CD4-positive, alpha-beta T cell (primary cell): ENCODE results near the gene LMBR1L. TPM values are rescaled to one million over a fixed set of nuclear protein-coding genes. Genes with fewer than 3 reads are reported as not detected.

Source experiments
- ATAC-seq: fragments of 200-7000 bp; cut with Tn5 transposase; one replicate; pipeline ENCODE4 v1.10.0; 2022; ENCODE audit warnings: mild to moderate bottlenecking; ENCODE audit not compliant: poor library complexity
- CTCF ChIA-PET: fragments of 350-600 bp; sonication (Branson Sonifier 250); formaldehyde crosslinking; loops from one replicate; lab custom pipeline; 2021; ENCODE audit warnings: antibody characterized with exemption, inconsistent platforms; lab: Charles Lee
- POLR2A ChIA-PET: fragments of 350-600 bp; sonication (Branson Sonifier 250); formaldehyde crosslinking; loops from one replicate; lab custom pipeline; 2021; ENCODE audit warnings: antibody characterized with exemption, inconsistent platforms; lab: Charles Lee
- DNase-seq, 14 experiments: peaks; one replicate each; pipeline ENCODE4 v3.0.0-alpha.2; 2013 to 2020; ENCODE audit warnings: mixed read lengths in 2 of 14
- H3K27ac ChIP-seq, 2 donors: one replicate each; pipeline versions ENCODE4 v1.5.1 to v1.7.0; 2013; ENCODE audit warnings: low read length in 2 of 2, low read depth in 1 of 2, mild to moderate bottlenecking in 1 of 2
- H3K27me3 ChIP-seq, 2 experiments: 1 replicate in 1 of 2; 2 replicates in 1 of 2; pipeline versions ENCODE4 v1.6.1 to v1.7.0; 2013; ENCODE audit warnings: low read length in 2 of 2, control low read depth in 1 of 2, mild to moderate bottlenecking in 1 of 2, moderate library complexity in 1 of 2; ENCODE audit not compliant: insufficient read depth in 2 of 2, control insufficient read depth in 1 of 2
- H3K36me3 ChIP-seq: one replicate; pipeline ENCODE4 v1.6.1; 2013; ENCODE audit warnings: low read length, control low read depth; ENCODE audit not compliant: insufficient read depth
- H3K4me1 ChIP-seq: one replicate; pipeline ENCODE4 v1.6.1; 2013; ENCODE audit warnings: low read length, control low read depth; ENCODE audit not compliant: insufficient read depth
- H3K4me3 ChIP-seq: one replicate; pipeline ENCODE4 v1.5.1; 2013; ENCODE audit warnings: mild to moderate bottlenecking, low read length, moderate library complexity
- H3K9me3 ChIP-seq, 2 experiments: 1 replicate in 1 of 2; 2 replicates in 1 of 2; pipeline versions ENCODE4 v1.6.1 to v1.7.0; 2013; ENCODE audit warnings: low read length in 2 of 2, mild to moderate bottlenecking in 2 of 2, control low read depth in 1 of 2, moderate library complexity in 1 of 2; ENCODE audit not compliant: control insufficient read depth in 1 of 2, insufficient read depth in 1 of 2
- H3K27ac Mint-ChIP-seq: one replicate; pipeline ENCODE4 v1.8.0; 2020; ENCODE audit warnings: mixed read lengths
- H3K27me3 Mint-ChIP-seq: one replicate; pipeline ENCODE4 v1.8.0; 2021; ENCODE audit warnings: mixed read lengths
- H3K36me3 Mint-ChIP-seq: one replicate; pipeline ENCODE4 v1.8.0; 2021; ENCODE audit warnings: low read depth, mixed read lengths
- H3K4me1 Mint-ChIP-seq: one replicate; pipeline ENCODE4 v1.8.0; 2021; ENCODE audit warnings: low read depth, mixed read lengths
- H3K4me3 Mint-ChIP-seq: one replicate; pipeline ENCODE4 v1.8.0; 2020; ENCODE audit warnings: mild to moderate bottlenecking, mixed read lengths
- H3K9me3 Mint-ChIP-seq: one replicate; pipeline ENCODE4 v1.8.0; 2020; ENCODE audit warnings: mixed read lengths
- intact Hi-C, 2 experiments: fragments of 100-400 bp; cut with DNase I in 1 of 2; cut with micrococcal nuclease in 1 of 2; formaldehyde crosslinking; loops; one replicate each; pipeline versions ENCODE4 v1.15.1 to v1.9.0; 2023 to 2025; cut with DNase I, micrococcal nuclease
- total RNA-seq, 174 experiments: library from RNA in 2 of 174; stranded (reverse) in 2 of 174; gene quantifications; one replicate each; pipeline ENCODE4 v1.2.3 and lab custom pipeline; 2021 to 2026
- TF ChIP-seq, protein P1 (sequence below): fragments of 200-600 bp; IDR thresholded peaks from one replicate; pipeline ENCODE4 v1.8.0; 2022; ENCODE audit warnings: antibody characterized with exemption, mild to moderate bottlenecking

Gene LMBR1L
- total RNA-seq, 2 experiments from 2014 or later, result 401 to 418 TPM

DNA sequence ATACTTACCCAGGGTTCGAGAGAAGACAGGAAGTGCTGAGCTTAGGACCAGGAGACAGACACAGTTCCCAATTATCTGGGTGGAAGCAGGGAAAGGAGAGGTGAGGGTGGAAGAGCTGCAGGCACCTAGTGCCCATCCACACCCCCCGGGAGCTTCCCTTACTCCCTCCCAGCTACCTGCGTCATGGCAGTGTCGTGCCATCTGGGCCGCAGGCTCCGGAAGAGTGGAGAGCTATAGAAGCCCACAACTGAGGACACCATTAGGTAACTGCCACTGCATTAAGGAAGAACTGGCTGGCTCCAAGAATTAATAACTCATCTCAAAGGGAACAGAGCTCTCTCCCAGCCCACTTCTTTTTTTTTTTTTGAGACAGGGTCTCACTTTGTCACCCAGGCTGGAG, 10.3 kb downstream of the LMBR1L start:
- ChIA-PET POLR2A (interaction anchor here (1.0 to 4.2 kb wide), 4 partner anchors 9 to 31 kb away, joined by 3 to 41 read pairs (median 22); partner anchors contain the start of genes LMBR1L and TUBA1B), CTCF (interaction anchor here (0.9 to 5.0 kb wide), 5 partner anchors 8 to 37 kb away, joined by 3 to 46 read pairs (median 8); partner anchors contain the start of gene LMBR1L)
- Histone ChIP-seq H3K27ac (no peak overlapping the region), H3K27me3 (no peaks in the 10 kb centered on the region), H3K36me3 (peaks cover 80% of the 10 kb centered on the region), H3K4me3 (no peak overlapping the region), H3K4me1 (no peaks in the 10 kb centered on the region), H3K9me3 (no peaks in the 10 kb centered on the region)
- no peak overlapping the region for H3K27ac Mint-ChIP-seq
- DNase-seq, result no peak
- no peak overlapping the region for H3K4me3 Mint-ChIP-seq
- peaks cover 83% of the 10 kb centered on the region for H3K36me3 Mint-ChIP-seq
- ATAC-seq, result no peak
- peaks cover 5% of the 10 kb centered on the region for H3K27me3 Mint-ChIP-seq
- TF ChIP-seq, protein P1, sequence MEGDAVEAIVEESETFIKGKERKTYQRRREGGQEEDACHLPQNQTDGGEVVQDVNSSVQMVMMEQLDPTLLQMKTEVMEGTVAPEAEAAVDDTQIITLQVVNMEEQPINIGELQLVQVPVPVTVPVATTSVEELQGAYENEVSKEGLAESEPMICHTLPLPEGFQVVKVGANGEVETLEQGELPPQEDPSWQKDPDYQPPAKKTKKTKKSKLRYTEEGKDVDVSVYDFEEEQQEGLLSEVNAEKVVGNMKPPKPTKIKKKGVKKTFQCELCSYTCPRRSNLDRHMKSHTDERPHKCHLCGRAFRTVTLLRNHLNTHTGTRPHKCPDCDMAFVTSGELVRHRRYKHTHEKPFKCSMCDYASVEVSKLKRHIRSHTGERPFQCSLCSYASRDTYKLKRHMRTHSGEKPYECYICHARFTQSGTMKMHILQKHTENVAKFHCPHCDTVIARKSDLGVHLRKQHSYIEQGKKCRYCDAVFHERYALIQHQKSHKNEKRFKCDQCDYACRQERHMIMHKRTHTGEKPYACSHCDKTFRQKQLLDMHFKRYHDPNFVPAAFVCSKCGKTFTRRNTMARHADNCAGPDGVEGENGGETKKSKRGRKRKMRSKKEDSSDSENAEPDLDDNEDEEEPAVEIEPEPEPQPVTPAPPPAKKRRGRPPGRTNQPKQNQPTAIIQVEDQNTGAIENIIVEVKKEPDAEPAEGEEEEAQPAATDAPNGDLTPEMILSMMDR, result no peak
- intact Hi-C loops, result no loop called here
- no peaks in the 10 kb centered on the region for H3K9me3 Mint-ChIP-seq
- peaks cover 4% of the 10 kb centered on the region for H3K4me1 Mint-ChIP-seq

DNA sequence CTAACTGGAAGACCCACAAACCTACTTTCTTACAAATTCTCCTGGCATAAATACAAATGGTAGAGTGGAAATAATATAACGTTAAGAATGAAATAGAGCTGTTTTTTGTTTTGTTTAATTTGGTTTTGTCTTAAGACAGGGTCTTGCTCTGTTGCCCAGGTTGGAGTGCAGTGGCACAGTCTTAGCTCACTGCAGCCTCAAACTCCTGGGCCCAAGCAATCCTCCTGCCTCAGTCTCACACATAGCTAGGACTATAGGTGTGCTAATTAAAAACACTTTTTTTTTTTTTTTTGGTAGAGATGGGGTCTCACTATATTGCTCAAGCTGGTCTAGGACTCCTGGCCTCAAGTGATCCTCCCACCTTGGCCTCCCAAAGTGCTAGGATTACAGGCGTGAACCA, 11.9 kb downstream of the LMBR1L start:
- ChIA-PET CTCF (interaction anchor here (0.8 to 5.0 kb wide), 13 partner anchors 11 to 246 kb away, joined by 3 to 46 read pairs (median 6); partner anchors contain the start of genes DDX23, LMBR1L, RHEBL1 and TUBA1B), POLR2A (interaction anchor here (1.0 to 4.2 kb wide), 7 partner anchors 11 to 137 kb away, joined by 3 to 41 read pairs (median 6); partner anchors contain the start of genes LMBR1L, RHEBL1, TUBA1A and TUBA1B)
- H3K27ac Mint-ChIP-seq, result no peak overlapping the region
- TF ChIP-seq, protein P1, result no peak
- no peak overlapping the region for H3K4me3 Mint-ChIP-seq
- H3K27me3 Mint-ChIP-seq, result peaks cover 22% of the 10 kb centered on the region
- no peak for ATAC-seq
- Histone ChIP-seq H3K27ac (no peak overlapping the region), H3K4me3 (no peak overlapping the region), H3K4me1 (peaks cover 11% of the 10 kb centered on the region), H3K27me3 (peaks cover 9 to 13% of the 10 kb centered on the region in 2 experiments), H3K9me3 (peaks cover 0 to 5% of the 10 kb centered on the region in 2 experiments), H3K36me3 (peaks cover 63% of the 10 kb centered on the region)
- intact Hi-C loops, result loop anchor here (1.0 to 2.0 kb wide), 2 partner anchors 34 kb away; no protein-coding TSS in a partner anchor
- no peaks in the 10 kb centered on the region for H3K9me3 Mint-ChIP-seq
- DNase-seq, result no peak
- H3K4me1 Mint-ChIP-seq, result peaks cover 20% of the 10 kb centered on the region
- H3K36me3 Mint-ChIP-seq, result peaks cover 68% of the 10 kb centered on the region

DNA sequence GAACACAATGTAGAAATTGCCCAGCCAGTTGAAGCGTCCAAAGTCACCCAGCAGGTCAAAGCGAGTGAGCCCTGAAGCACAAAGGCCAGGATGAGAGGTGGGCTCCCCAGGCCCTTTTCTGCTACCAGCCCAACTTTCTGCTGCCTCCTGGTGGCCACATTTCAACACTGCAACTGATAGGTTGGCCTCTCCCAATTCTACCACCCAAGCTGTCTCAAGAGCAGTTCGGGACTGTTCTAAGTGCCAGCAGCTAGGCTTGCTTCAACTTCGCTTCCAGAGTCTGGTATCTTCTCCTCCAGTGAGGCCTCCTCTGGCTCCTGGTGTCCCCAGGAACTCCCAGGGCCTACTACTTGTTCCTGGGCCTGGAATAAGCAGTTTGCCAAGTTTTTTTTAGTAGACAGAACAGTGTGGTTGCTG, 12.6 kb downstream of the LMBR1L start:
- Mint-ChIP-seq H3K27ac (no peak overlapping the region), H3K4me3 (no peak overlapping the region), H3K27me3 (peaks cover 28% of the 10 kb centered on the region), H3K9me3 (no peaks in the 10 kb centered on the region), H3K36me3 (peaks cover 62% of the 10 kb centered on the region), H3K4me1 (peaks cover 25% of the 10 kb centered on the region)
- H3K36me3 ChIP-seq, result peaks cover 57% of the 10 kb centered on the region
- H3K4me3 ChIP-seq, result no peak overlapping the region
- TF ChIP-seq, protein P1, result peak; percentile 76
- H3K9me3 ChIP-seq, result peaks cover 0 to 5% of the 10 kb centered on the region in 2 experiments
- DNase-seq (peak; percentile 36 to 80 (median 58)), ATAC-seq (peak; percentile 73)
- ChIA-PET POLR2A (interaction anchor here (0.8 to 4.2 kb wide), 7 partner anchors 9 to 137 kb away, joined by 3 to 41 read pairs (median 4); partner anchors contain the start of genes LMBR1L, RHEBL1, TUBA1A and TUBA1B), CTCF (interaction anchor here (0.8 to 5.0 kb wide), 13 partner anchors 10 to 245 kb away, joined by 3 to 46 read pairs (median 6); partner anchors contain the start of genes DDX23, LMBR1L, RHEBL1 and TUBA1B)
- intact Hi-C loops, result loop anchor here (1.0 to 2.0 kb wide), 2 partner anchors 33 to 34 kb away; no protein-coding TSS in a partner anchor
- H3K27me3 ChIP-seq, result peaks cover 16 to 20% of the 10 kb centered on the region in 2 experiments
- H3K27ac ChIP-seq, result no peak overlapping the region
- H3K4me1 ChIP-seq, result peaks cover 15% of the 10 kb centered on the region
